Pancreas (tissue), 10 donors: Measurements from ENCODE around the gene XIRP2. TPM values are rescaled to one million over a fixed set of nuclear protein-coding genes. Genes with fewer than 3 reads are reported as not detected.

Experiments
- ATAC-seq, 4 donors: fragments of 200-7000 bp; cut with Tn5 transposase; one replicate each; pipeline versions ENCODE4 v1.8.0 to v1.9.1; 2020; ENCODE audit warnings: mild to moderate bottlenecking in 4 of 4, moderate library complexity in 4 of 4
- DNase-seq, 6 donors: peaks; one replicate each; pipeline ENCODE4 v3.0.0-alpha.2; 2020
- FAIRE-seq: peaks from 2 replicates; lab custom pipeline; 2012; peaks lifted over from hg19 to GRCh38; lab: Jason Lieb, UNC
- H3K27ac ChIP-seq, 4 donors: fragments of 200-600 bp; sonication (generic); 1 replicate in 3 of 4; 2 replicates in 1 of 4; pipeline versions ENCODE4 v1.5.0 to v1.8.0; 2020
- H3K27me3 ChIP-seq, 4 donors: fragments of 200-600 bp; one replicate each; pipeline ENCODE4 v1.8.0; 2021
- H3K36me3 ChIP-seq, 3 donors: fragments of 200-600 bp; sonication (generic) in 1 of 3; one replicate each; pipeline versions ENCODE4 v1.5.0 to v1.8.0; 2020 to 2021
- H3K4me1 ChIP-seq, 3 donors: fragments of 200-600 bp; one replicate each; pipeline ENCODE4 v1.8.0; 2021
- H3K4me3 ChIP-seq, 4 donors: fragments of 200-600 bp; sonication (generic) in 2 of 4; one replicate each; pipeline versions ENCODE4 v1.5.0 to v1.8.0; 2020 to 2021
- H3K9me3 ChIP-seq, 4 donors: fragments of 200-600 bp; one replicate each; pipeline ENCODE4 v1.8.0; 2021
- WGBS, 2 donors: extraction: QIAGEN DNeasy Blood & Tissue Kit; methylation state at CpG; one replicate each; pipeline ENCODE4 v1.1.7; 2013; 5-methylcytosine and 5-hydroxymethylcytosine counted together
- intact Hi-C, 3 donors: fragments of 100-400 bp; cut with DNase I; formaldehyde crosslinking; loops; one replicate each; pipeline versions ENCODE4 v1.11.1 to v1.14.2; 2022
- polyA plus RNA-seq, 2 donors: library from polyadenylated mRNA; stranded (reverse); fragments of 200-250 nt; gene quantifications; one replicate each; pipeline ENCODE4 v1.2.3, GENCODE V29; 2013
- total RNA-seq, 6 donors: library from RNA; stranded (reverse); fragmentation: NEBNext Ultra II Directional in 4 of 6; extraction: Animal tissue kit (Norgen Biotek cat#: 25700) in 4 of 6; gene quantifications; one replicate each; pipeline versions ENCODE4 v1.2.1 to v1.2.4, GENCODE V29; 2021 to 2023
- TF ChIP-seq, protein P1 (sequence below), 4 donors: fragments of 200-600 bp; sonication (generic) in 3 of 4; IDR thresholded peaks; one replicate each; pipeline versions ENCODE4 v1.5.0 to v1.8.0; 2021; ENCODE audit warnings: antibody characterized with exemption in 4 of 4
- donor health status: healthy with polysubstance abuse.
- donor health status: DM: no; HTN: no; CAD: no; lungs with moderate emphysema.
- donor health status: DM: no; HTN: no; CAD: no.
- donor health status: control.
- donor health status: control.
- donor health status: Bipolar disorder and iron deficiency.
- donor health status: DM: yes; HTN: yes; CAD: no.
- donor health status: DM: no; HTN: no; CAD: no.
- donor health status: DM: no; HTN: no; CAD: no.
- donor health status: DM: yes; HTN: yes; CAD: no.

Gene XIRP2
- total and polyA plus RNA-seq, 8 donors, result 0.08 to 0.35 (median 0.28) TPM; not detected in 5

DNA sequence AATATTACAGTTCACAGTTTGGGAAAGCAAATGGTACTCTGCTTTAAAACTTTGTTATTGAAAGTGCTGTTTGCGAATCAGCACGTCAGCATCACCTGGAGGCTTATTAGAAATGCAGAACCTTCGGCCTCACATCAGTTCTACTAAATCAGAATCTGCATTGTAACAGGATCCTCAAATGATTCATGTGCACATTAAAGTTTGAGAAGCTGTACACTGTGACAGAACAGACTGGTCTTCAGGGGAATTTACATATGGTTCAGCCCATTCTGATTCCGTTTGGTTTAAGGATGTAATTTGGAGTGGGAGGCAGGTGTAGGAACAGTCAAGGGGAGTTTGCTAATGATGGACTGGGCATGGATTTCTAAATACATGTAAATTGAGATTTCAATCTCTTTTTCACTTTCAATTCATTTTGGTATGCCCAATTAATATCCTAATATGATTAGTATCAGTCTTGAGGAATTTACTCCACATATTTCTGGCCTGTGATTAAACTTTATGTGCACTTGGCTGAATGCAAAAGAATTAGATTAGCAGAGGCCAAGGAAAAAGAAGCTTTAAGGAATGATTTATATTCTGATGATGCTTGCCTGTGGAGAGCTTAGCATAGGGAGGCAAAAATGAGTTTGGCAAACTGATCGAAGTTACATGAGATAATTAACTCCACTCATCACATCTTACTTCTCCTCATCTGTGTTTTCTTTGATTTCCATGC is 248.8 kb downstream of the XIRP2 start:
- H3K4me3 ChIP-seq, result no peak overlapping the region
- intact Hi-C loops, result no loop called here
- 76 to 83% methylated on average over 5 of the region's 5 CpGs for WGBS, 2 donors
- no peaks in the 10 kb centered on the region for H3K4me1 ChIP-seq
- no peak for ATAC-seq
- no peaks in the 10 kb centered on the region for H3K9me3 ChIP-seq
- DNase-seq, result no peak
- no peaks in the 10 kb centered on the region for H3K27me3 ChIP-seq
- TF ChIP-seq, protein P1, sequence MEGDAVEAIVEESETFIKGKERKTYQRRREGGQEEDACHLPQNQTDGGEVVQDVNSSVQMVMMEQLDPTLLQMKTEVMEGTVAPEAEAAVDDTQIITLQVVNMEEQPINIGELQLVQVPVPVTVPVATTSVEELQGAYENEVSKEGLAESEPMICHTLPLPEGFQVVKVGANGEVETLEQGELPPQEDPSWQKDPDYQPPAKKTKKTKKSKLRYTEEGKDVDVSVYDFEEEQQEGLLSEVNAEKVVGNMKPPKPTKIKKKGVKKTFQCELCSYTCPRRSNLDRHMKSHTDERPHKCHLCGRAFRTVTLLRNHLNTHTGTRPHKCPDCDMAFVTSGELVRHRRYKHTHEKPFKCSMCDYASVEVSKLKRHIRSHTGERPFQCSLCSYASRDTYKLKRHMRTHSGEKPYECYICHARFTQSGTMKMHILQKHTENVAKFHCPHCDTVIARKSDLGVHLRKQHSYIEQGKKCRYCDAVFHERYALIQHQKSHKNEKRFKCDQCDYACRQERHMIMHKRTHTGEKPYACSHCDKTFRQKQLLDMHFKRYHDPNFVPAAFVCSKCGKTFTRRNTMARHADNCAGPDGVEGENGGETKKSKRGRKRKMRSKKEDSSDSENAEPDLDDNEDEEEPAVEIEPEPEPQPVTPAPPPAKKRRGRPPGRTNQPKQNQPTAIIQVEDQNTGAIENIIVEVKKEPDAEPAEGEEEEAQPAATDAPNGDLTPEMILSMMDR (IDR thresholded peaks at IDR 0.05), result no peak
- FAIRE-seq, result no peak
- no peak overlapping the region for H3K27ac ChIP-seq
- no peaks in the 10 kb centered on the region for H3K36me3 ChIP-seq

DNA sequence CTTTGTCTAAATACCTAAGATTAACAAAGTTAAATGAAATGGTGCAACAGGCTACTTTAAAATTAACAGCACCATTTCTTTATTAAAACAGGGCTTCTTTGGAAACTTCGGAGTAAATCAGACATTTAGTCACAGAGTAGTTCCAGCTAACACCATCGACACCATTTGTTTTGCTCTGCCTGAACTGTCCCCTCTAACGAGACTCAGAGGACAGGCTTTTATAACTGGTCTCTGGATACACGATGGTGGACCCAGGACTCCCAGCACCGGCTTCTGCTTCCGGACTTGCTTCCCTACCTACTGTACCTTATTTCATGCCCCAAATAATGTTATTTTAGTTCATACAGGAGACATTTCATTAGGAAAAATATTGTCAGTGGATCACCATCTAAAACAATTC is 252.1 kb downstream of the XIRP2 start:
- DNase-seq, result no peak
- H3K9me3 ChIP-seq, result no peaks in the 10 kb centered on the region
- WGBS, 2 donors, result 84 to 92% methylated on average over 6 of the region's 6 CpGs
- H3K4me1 ChIP-seq, result no peaks in the 10 kb centered on the region
- peak overlapping the region; percentile 12 to 46 (median 38) for H3K27ac ChIP-seq
- intact Hi-C loops, result no loop called here
- no peaks in the 10 kb centered on the region for H3K27me3 ChIP-seq
- no peak for ATAC-seq
- H3K36me3 ChIP-seq, result no peaks in the 10 kb centered on the region
- TF ChIP-seq, protein P1 (IDR thresholded peaks at IDR 0.05), result no peak
- H3K4me3 ChIP-seq, result no peak overlapping the region
- FAIRE-seq, result no peak

DNA sequence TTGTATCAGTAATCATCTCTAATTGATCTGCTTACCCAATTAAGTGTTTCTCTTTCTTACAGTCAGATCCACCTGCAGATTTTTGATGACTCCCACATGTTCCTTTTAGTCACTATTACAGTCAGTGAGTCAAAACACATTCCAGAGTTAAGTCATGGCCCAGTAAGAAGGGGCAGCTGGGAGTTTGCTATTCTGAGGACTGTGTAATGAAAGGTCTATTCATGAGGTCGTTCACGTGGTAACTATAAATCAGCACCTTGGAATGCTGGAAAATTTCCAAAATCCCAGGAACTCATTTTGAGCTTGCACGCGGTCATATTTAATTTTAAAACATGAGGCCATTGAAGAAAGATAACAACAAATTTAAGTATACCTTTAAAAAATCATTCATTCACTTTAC is 252.5 kb downstream of the XIRP2 start:
- H3K27ac ChIP-seq, result peak overlapping the region; percentile 12 to 46 (median 38)
- 28 to 30% methylated on average over 4 of the region's 4 CpGs for WGBS, 2 donors
- H3K9me3 ChIP-seq, result no peaks in the 10 kb centered on the region
- FAIRE-seq, result no peak
- no peaks in the 10 kb centered on the region for H3K4me1 ChIP-seq
- TF ChIP-seq, protein P1 (IDR thresholded peaks at IDR 0.05), result no peak
- ATAC-seq, result peak; percentile 82 to 92 (median 86)
- H3K4me3 ChIP-seq, result no peak overlapping the region
- H3K27me3 ChIP-seq, result no peaks in the 10 kb centered on the region
- no peaks in the 10 kb centered on the region for H3K36me3 ChIP-seq
- intact Hi-C loops, result no loop called here
- DNase-seq, result peak in 2 of 6 donors; percentile 7 to 34

DNA sequence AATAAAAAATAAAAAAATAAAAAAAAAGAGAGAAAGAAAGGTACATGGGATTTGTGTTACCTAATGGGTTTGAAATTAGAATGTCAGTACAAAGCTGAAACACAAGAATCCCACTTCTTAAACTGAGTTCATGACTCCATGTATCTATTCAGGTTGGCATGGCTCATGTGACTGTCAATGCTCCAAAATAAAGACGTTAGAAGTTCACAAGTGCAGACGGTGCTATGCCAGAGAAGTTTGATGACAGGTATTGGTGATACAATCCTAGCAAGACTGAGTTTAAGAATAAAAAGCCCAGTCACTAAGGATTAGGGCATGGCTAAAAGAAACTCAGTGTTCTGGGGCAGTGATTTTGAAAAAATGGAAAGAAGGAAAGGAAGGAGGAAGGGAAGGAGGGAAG is 254.3 kb downstream of the XIRP2 start:
- FAIRE-seq, result no peak
- Histone ChIP-seq H3K27me3 (no peaks in the 10 kb centered on the region), H3K36me3 (no peaks in the 10 kb centered on the region), H3K4me1 (no peaks in the 10 kb centered on the region), H3K4me3 (no peak overlapping the region), H3K27ac (no peak overlapping the region), H3K9me3 (no peaks in the 10 kb centered on the region)
- intact Hi-C loops, result no loop called here
- DNase-seq, result no peak
- TF ChIP-seq, protein P1 (IDR thresholded peaks at IDR 0.05), result no peak
- 43 to 62% methylated on average over 2 of the region's 2 CpGs for WGBS, 2 donors
- ATAC-seq, result no peak

DNA sequence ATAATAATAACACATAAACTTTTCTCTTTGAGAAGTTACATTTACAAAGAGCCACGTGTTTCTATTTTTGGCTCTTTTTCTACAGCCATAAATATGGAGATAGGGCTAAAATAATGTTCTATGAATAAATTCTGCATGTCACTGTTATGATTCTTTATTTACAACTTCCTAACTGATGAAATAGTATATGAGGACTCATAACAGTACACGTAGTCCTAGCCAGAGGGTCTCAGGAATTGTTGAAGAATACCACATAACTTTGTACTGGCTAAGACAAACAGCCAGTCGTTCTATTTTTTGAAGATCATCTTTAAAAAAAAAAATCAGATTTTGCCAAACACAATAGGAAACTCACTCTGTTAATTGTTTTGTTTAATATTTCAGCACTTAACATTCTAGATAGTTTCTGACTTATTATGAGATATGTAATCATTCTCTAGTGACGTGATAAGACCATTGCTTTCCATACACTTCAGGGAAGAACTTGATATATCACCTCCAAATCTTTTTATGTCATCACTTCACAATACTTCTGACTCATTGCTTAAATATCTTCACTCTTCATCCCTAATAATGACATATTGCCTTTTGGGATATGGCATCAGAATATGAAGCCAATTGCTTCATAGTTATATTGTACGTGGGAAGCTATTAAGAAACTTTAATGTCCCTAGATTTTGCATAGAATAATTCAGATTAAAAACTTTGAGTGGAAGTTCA is 256.1 kb downstream of the XIRP2 start:
- no peaks in the 10 kb centered on the region for H3K9me3 ChIP-seq
- 60 to 72% methylated on average over 5 of the region's 5 CpGs for WGBS, 2 donors
- no peak overlapping the region for H3K27ac ChIP-seq
- no peak for FAIRE-seq
- H3K4me3 ChIP-seq, result no peak overlapping the region
- no peaks in the 10 kb centered on the region for H3K4me1 ChIP-seq
- DNase-seq, result no peak
- ATAC-seq, result no peak
- H3K36me3 ChIP-seq, result no peaks in the 10 kb centered on the region
- no peaks in the 10 kb centered on the region for H3K27me3 ChIP-seq
- intact Hi-C loops, result no loop called here
- TF ChIP-seq, protein P1 (IDR thresholded peaks at IDR 0.05), result no peak
